Kidney (tissue), 14 donors: ENCODE results near the gene TBL3. TPM values are rescaled to one million over a fixed set of nuclear protein-coding genes. Genes with fewer than 3 reads are reported as not detected.
A peak's percentile ranks its signal among the peaks of the same experiment; 100 is the strongest.

Experiments used
- DNase-seq, 5 donors: peaks; one replicate each; pipeline ENCODE4 v3.0.0-alpha.2; 2013 to 2020
- FAIRE-seq: peaks from 2 replicates; lab custom pipeline; 2012; peaks lifted over from hg19 to GRCh38; lab: Jason Lieb, UNC
- H3K27ac ChIP-seq, 2 donors: one replicate each; pipeline ENCODE4 v1.7.0; 2013; ENCODE audit warnings: low read depth in 2 of 2, low read length in 2 of 2, inconsistent platforms in 1 of 2
- H3K27me3 ChIP-seq: one replicate; pipeline ENCODE4 v1.7.1; 2013; ENCODE audit warnings: low read length, inconsistent platforms; ENCODE audit not compliant: control insufficient read depth, insufficient read depth
- H3K36me3 ChIP-seq, 3 donors: one replicate each; pipeline versions ENCODE4 v1.7.0 to v1.7.1; 2013; ENCODE audit warnings: low read length in 3 of 3, control low read depth in 1 of 3, inconsistent platforms in 1 of 3; ENCODE audit not compliant: insufficient read depth in 3 of 3, control insufficient read depth in 2 of 3
- H3K4me1 ChIP-seq, 3 donors: one replicate each; pipeline versions ENCODE4 v1.7.0 to v1.7.1; 2013; ENCODE audit warnings: low read length in 3 of 3, inconsistent platforms in 1 of 3, low read depth in 1 of 3; ENCODE audit not compliant: control insufficient read depth in 2 of 3, insufficient read depth in 2 of 3
- H3K4me3 ChIP-seq, 3 donors: one replicate each; pipeline versions ENCODE4 v1.7.0 to v1.8.1; 2013; ENCODE audit warnings: low read length in 3 of 3, control low read depth in 1 of 3, inconsistent platforms in 1 of 3
- H3K9ac ChIP-seq, 3 donors: one replicate each; pipeline versions ENCODE4 v1.7.0 to v1.7.1; 2013; ENCODE audit warnings: low read length in 3 of 3, control low read depth in 1 of 3, inconsistent platforms in 1 of 3
- H3K9me3 ChIP-seq, 3 donors: one replicate each; pipeline versions ENCODE4 v1.7.0 to v1.7.1; 2013; ENCODE audit warnings: low read length in 3 of 3, control low read depth in 1 of 3, inconsistent platforms in 1 of 3; ENCODE audit not compliant: control insufficient read depth in 2 of 3, insufficient read depth in 1 of 3
- intact Hi-C: fragments of 100-400 bp; cut with DNase I; formaldehyde crosslinking; loops from one replicate; pipeline ENCODE4 v1.11.1; 2022
- polyA plus RNA-seq: library from polyadenylated mRNA; stranded (reverse); fragments of 350-450 nt; fragmentation: Illumina TruSeq; extraction: RNeasy Lipid Tissue Mini Kit (QIAGEN cat#74804); gene quantifications from one replicate; pipeline ENCODE4 v1.2.3, GENCODE V29; 2014; ENCODE audit warnings: low read depth, low replicate concordance; ENCODE audit not compliant: insufficient read depth
- total RNA-seq: library from RNA; stranded (reverse); fragmentation: NEBNext Ultra II Directional; extraction: Animal tissue kit (Norgen Biotek cat#: 25700); gene quantifications from one replicate; pipeline ENCODE4 v1.2.1, GENCODE V29; 2021
- TF ChIP-seq, protein P1 (sequence below): IDR thresholded peaks from 3 replicates; pipeline ENCODE4 v1.5.1; 2012; ENCODE audit warnings: mild to moderate bottlenecking, moderate library complexity, borderline replicate concordance; ENCODE audit not compliant: insufficient read depth; ENCODE audit errors: extremely low read depth
- donor health status: control.
- donor health status: control.
- donor health status: control.
- donor health status: control.
- donor health status: control.
- donor health status: DM: yes; HTN: yes; CAD: no.
- donor health status: Normal renal cell carcinoma (clear cell type).

TBL3 gene
- total and polyA plus RNA-seq, 2 donors from 2014 or later: 33.3 to 38.5 TPM

GRCh38 chr16:1997494-1998359, 25.9 kb downstream of the TBL3 start:
- H3K27me3 ChIP-seq: no peaks in the 10 kb centered on the region
- H3K9ac ChIP-seq: no peak overlapping the region
- DNase-seq (no peak), FAIRE-seq (no peak)
- TF ChIP-seq, protein P1, sequence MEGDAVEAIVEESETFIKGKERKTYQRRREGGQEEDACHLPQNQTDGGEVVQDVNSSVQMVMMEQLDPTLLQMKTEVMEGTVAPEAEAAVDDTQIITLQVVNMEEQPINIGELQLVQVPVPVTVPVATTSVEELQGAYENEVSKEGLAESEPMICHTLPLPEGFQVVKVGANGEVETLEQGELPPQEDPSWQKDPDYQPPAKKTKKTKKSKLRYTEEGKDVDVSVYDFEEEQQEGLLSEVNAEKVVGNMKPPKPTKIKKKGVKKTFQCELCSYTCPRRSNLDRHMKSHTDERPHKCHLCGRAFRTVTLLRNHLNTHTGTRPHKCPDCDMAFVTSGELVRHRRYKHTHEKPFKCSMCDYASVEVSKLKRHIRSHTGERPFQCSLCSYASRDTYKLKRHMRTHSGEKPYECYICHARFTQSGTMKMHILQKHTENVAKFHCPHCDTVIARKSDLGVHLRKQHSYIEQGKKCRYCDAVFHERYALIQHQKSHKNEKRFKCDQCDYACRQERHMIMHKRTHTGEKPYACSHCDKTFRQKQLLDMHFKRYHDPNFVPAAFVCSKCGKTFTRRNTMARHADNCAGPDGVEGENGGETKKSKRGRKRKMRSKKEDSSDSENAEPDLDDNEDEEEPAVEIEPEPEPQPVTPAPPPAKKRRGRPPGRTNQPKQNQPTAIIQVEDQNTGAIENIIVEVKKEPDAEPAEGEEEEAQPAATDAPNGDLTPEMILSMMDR: no peak
- no peaks in the 10 kb centered on the region for H3K4me1 ChIP-seq
- peaks cover 0 to 30% (median 14%) of the 10 kb centered on the region in 3 donors for H3K36me3 ChIP-seq
- H3K9me3 ChIP-seq: no peaks in the 10 kb centered on the region
- intact Hi-C loops: no loop called here
- H3K27ac ChIP-seq: no peak overlapping the region
- H3K4me3 ChIP-seq: no peak overlapping the region

- Histone ChIP-seq H3K9ac (no peak overlapping the region), H3K27ac (no peak overlapping the region), H3K36me3 (peaks cover 0 to 33% (median 14%) of the 10 kb centered on the region in 3 donors), H3K9me3 (no peaks in the 10 kb centered on the region), H3K4me3 (no peak overlapping the region), H3K4me1 (no peaks in the 10 kb centered on the region), H3K27me3 (no peaks in the 10 kb centered on the region)
- intact Hi-C loops: no loop called here
- FAIRE-seq (no peak), DNase-seq (no peak)
- TF ChIP-seq, protein P1: no peak
These were observed 26.5 kb downstream of the TBL3 start for GRCh38 chr16:1998360-1998835.

- Histone ChIP-seq H3K9me3 (no peaks in the 10 kb centered on the region), H3K36me3 (peaks cover 0 to 33% (median 14%) of the 10 kb centered on the region in 3 donors), H3K27ac (no peak overlapping the region), H3K4me3 (no peak overlapping the region), H3K9ac (no peak overlapping the region), H3K4me1 (peaks cover 0 to 4% (median 0%) of the 10 kb centered on the region in 3 donors), H3K27me3 (no peaks in the 10 kb centered on the region)
- TF ChIP-seq, protein P1: no peak
- DNase-seq (peak in 1 of 5 donors; percentile 76), FAIRE-seq (no peak)
- intact Hi-C loops: no loop called here
These were observed 27.3 kb downstream of the TBL3 start for GRCh38 chr16:1998852-1999801.
